Measurements from ENCODE around the gene SND1.

- TF ChIP-seq POLR2AphosphoS5 (IDR thresholded peaks at IDR 0.05): no peak
- no peak for TF ChIP-seq CTCF (IDR thresholded peaks at IDR 0.05)
- no peak for TF ChIP-seq POLR2A (IDR thresholded peaks at IDR 0.05)
Observed at GRCh38 chr7:127950233-127950935, 298.4 kb downstream of the SND1 start.

All from breast epithelium (tissue), 3 donors.